Activated CD4-positive, alpha-beta T cell treated with anti-CD3 and anti-CD28 coated beads for 4 hours (primary cell): ENCODE measurements around the gene GPR32.
"Not testable (repeated sequence)": the region's sequence is repeated elsewhere in the genome, so short reads cannot be mapped to it uniquely, and the experiment has no call there.

Experiments
- DNase-seq, 2 donors: peaks; one replicate each; pipeline ENCODE4 v3.0.0-alpha.2; 2020

The GPR32 gene

DNA sequence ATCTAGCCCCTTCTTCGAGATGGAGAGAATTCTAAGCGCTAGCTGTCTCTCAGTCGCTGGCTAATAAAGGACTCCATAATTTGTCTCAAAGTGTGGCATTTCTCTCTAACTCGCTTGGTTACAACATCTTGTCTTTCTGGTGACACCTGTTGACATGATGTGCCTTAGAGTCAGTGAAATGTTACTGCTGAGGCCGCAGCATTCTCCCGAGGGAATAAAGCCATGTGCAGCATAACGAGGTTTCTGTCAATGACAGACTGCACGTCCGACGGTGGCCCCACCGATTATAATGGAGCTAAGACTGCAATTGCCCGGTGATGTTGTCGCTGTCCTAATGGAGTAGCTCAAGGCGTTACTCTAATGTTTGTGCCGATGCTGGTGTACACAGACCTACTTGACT, 20.3 kb upstream of the GPR32 start:
- no peak for DNase-seq

- no peak for DNase-seq
Observed at GRCh38 chr19:50753879-50754278, 16.4 kb upstream of the GPR32 start.

- not testable (repeated sequence) for DNase-seq
Observed at GRCh38 chr19:50756244-50756643, 14.0 kb upstream of the GPR32 start.

- DNase-seq: not testable (repeated sequence)
Observed at GRCh38 chr19:50757624-50758023, 12.6 kb upstream of the GPR32 start.

- not testable (repeated sequence) for DNase-seq
Observed at GRCh38 chr19:50759076-50759475, 11.2 kb upstream of the GPR32 start.

DNA sequence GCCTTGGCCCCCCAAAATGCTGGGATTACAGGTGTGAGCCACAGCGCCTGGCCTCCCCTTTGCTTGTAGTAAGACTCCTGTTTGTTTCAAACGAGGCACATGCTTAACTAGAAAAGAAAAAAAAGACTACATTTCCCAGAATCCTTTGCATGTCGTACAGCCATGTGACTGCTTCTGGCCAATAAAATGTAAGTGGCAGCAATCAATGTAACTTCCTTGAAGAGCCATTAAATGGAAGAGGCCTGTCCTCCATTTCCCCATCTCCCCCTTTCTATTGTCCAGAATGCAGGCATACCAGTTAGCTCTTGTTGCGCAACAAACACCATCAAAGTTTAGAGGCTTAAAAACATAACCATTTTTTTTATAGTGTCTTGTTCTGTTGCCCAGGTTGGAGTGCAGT, 10.4 kb upstream of the GPR32 start:
- no peak for DNase-seq

GRCh38 chr19:50761501-50761900, 8.8 kb upstream of the GPR32 start:
- not testable (repeated sequence) for DNase-seq

- DNase-seq: not testable (repeated sequence)
Observed at GRCh38 chr19:50763521-50763920, 6.7 kb upstream of the GPR32 start.

DNA sequence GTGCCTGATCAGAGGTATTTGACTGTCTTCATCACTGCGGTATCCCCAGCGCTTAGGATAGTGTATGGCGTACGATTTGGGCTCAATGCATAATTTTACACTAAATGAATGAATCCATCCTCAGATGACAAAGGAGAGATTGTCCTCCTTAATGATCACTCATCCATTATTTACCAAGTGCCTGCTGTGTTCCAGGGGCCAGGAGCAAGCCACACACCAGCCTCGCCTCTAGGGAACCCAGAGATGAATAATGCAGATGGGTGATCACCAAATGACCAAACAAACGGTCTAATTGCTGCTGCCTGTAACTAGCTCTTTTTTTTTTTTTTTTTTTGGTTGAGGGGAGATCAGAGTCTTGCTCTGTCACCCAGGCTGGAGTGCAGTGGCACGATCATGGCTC, 5.9 kb upstream of the GPR32 start:
- no peak for DNase-seq

DNA sequence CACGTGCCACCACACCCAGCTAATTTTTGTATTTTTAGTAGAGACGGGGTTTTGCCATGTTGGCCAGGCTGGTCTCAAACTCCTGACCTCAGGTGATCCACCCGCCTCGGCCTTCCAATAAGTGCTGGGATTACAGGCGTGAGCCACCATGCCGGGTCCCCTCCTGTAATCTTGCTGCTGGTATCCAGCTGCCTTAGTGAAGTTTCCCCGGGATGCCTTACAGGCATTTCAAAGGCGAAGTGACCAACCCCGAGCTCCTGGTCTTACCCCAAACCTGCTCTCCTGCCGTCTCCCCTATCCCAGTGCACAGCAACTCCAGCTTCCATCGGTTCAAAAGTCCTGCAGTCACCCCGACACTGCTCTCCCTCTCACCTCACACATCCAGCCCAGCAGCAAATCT, 3.5 kb upstream of the GPR32 start:
- DNase-seq: not testable (repeated sequence)

DNA sequence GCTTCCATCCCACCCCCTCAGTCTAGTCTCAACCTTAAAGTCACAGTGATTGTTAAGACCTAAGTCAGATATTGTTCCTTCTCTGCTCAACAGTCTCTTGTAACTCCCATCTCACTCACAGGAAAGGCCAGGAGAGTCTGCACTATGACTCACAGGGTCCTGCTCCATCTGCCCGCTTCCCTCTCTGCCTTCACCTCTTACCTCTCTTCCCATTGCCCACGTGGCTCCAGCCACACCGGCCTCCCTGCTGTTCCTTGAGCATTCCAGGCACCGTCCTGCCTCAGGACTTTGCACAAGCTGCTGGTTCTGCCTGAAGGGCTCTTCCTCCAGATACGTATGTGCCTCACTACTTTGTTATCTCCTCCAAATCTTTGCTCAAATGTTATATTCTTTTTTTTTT, 3.0 kb upstream of the GPR32 start:
- not testable (repeated sequence) for DNase-seq

- no peak for DNase-seq
Observed at GRCh38 chr19:50768277-50768676, 2.0 kb upstream of the GPR32 start.

GRCh38 chr19:50770888-50771287, 624 bp downstream of the GPR32 start:
- DNase-seq: no peak

- no peak for DNase-seq
Observed at GRCh38 chr19:50772476-50772875, 2.2 kb downstream of the GPR32 start.

GRCh38 chr19:50772912-50773311, 2.6 kb downstream of the GPR32 start:
- not testable (repeated sequence) for DNase-seq

GRCh38 chr19:50773454-50773853, 3.2 kb downstream of the GPR32 start:
- DNase-seq: not testable (repeated sequence)

DNA sequence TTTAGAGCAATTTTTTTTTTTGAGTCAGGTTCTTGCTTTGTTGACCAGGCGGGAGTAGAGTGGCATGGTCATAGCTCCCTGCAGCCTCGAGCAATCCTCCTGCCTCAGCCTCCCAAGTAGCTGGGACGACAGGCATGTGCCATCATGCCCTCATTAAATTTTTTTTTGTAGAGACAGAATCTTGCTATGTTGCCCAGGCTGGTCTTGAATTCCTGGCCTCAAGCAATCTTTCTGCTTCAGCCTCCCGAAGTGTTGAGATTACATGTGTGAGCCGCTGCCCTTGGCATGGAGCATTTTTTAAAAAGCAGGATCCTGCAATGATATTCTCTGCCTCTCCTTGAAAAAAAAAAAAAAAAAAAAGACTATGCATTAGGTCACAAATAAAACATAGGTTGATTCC, 5.9 kb downstream of the GPR32 start:
- no peak for DNase-seq

DNA sequence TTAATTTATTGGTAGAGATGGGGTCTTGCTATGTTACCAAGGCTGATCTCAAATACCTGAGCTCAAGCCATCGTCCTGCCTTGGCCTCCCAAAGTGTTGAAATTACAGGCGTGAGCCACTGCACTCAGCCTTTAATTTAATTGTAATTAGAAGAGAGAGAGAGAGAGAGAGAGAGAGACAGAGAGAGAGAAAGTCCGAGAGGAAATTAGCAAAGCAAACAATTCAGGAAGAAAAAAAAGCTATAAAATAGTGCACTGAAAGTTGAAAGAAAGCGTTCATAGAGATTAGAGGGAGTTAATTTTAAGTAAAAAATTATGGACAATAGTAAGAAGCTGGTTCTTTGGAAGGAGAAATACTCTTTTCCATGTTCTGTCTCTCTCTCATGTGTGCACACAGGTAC, 7.0 kb downstream of the GPR32 start:
- DNase-seq: no peak

- no peak for DNase-seq
Observed at GRCh38 chr19:50777830-50778303, 7.6 kb downstream of the GPR32 start.

DNA sequence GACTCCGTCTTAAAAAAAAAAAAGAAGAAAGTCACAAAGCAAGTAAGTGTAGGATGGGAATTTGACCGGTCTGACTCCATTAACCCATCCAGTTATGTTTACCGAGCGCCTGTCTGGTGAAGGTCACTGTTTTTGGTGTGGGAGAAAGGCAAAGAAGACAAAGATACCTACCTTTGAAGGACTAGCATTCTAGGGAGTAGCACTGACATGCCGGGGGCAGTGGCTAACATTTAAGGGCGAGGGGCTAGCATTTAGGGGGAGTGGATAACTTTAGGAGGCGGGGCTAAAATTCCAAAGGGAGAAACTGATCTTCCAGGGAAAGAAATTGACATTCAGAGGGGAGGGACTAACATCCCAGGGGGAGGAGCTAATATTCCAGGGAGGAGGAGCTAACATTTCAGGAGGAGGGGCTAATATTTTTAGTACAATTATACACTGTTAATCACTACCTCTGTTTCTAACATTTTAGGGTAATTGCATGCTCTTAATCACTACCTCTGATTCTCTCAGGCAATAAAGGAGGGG, 8.7 kb downstream of the GPR32 start:
- DNase-seq: no peak

- DNase-seq: no peak
Observed at GRCh38 chr19:50779504-50780457, 9.5 kb downstream of the GPR32 start.

GRCh38 chr19:50780753-50781435, 10.6 kb downstream of the GPR32 start:
- DNase-seq: no peak

DNA sequence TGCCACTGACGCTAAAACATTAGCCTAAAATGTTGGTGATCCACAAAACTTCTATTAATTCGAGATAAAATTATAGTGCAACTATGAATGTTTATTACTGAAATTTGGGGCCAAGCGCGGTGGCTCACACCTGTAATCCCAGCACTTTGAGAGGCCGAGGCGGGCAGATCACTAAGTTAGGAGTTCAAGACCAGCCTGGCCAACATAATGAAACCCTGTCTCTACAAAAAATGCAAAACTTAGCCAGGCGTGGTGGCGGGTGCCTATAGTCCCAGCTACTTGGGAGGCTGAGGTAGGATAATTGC, 13.5 kb downstream of the GPR32 start:
- DNase-seq: not testable (repeated sequence)

DNA sequence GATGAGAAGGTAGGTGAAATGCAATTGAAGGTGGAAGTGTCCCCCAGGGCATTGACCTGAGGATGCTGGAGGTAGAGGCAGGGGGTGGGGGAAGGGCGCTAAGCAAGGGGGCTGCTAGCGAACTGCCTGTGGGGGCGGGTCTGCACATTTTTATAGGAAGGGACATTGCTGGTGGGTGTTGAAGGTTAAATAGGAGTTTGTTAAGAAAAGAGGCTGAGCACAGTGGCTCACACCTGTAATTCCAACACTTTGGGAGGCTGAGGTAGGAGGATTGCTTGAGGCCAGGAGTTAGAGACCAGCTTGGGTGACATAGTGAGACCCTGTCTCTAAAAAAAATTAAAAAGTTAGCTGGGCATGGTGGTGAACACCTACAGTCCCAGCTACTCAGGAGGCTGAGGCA, 14.4 kb downstream of the GPR32 start:
- DNase-seq: no peak
